Measurements from ENCODE around the gene GRB14.

GRCh38 chr2:164485541-164485940, 135.7 kb downstream of the GRB14 start:
- TF ChIP-seq CTCF (IDR thresholded peaks at IDR 0.05 in 2 of 3, conservative IDR thresholded peaks at IDR 0.05 in 1 of 3; ENCODE audit: borderline replicate concordance in 1 of 3, insufficient read depth in 1 of 3, low read depth in 2 of 3, low read length in 2 of 3) = no peak
- TF ChIP-seq ATF3 (IDR thresholded peaks at IDR 0.05) = no peak
- TF ChIP-seq EZH2 (IDR thresholded peaks at IDR 0.05) = no peak
- no peak for TF ChIP-seq ZFX (IDR thresholded peaks at IDR 0.05)
- TF ChIP-seq POLR2A (IDR thresholded peaks at IDR 0.05; ENCODE audit: borderline replicate concordance, extremely low read depth, insufficient read depth, insufficient read length) = no peak

Data from HCT116 (cell line).